Upper lobe of left lung (tissue), 6 donors: ENCODE measurements around the gene SMOC2. TPM values are rescaled to one million over a fixed set of nuclear protein-coding genes. Genes with fewer than 3 reads are reported as not detected.

Experiments
- ATAC-seq, 2 donors: fragments of 200-7000 bp; cut with Tn5 transposase; one replicate each; pipeline ENCODE4 v1.9.1; 2022; ENCODE audit warnings: mild to moderate bottlenecking in 2 of 2, moderate library complexity in 2 of 2; ENCODE audit not compliant: low FRiP score in 2 of 2
- DNase-seq, 2 donors: peaks; one replicate each; pipeline ENCODE4 v3.0.0-alpha.2; 2019 to 2020
- H3K27ac ChIP-seq, 4 donors: fragments of 200-600 bp; sonication (generic); one replicate each; pipeline ENCODE4 v1.5.1; 2016 to 2019
- H3K27me3 ChIP-seq, 4 donors: fragments of 200-600 bp; sonication (generic); one replicate each; pipeline ENCODE4 v1.5.1; 2017 to 2019
- H3K36me3 ChIP-seq, 4 donors: fragments of 200-600 bp; sonication (generic); one replicate each; pipeline ENCODE4 v1.5.1; 2016 to 2019
- H3K4me1 ChIP-seq, 4 donors: fragments of 200-600 bp; sonication (generic); one replicate each; pipeline ENCODE4 v1.5.1; 2018 to 2019
- H3K4me3 ChIP-seq, 4 donors: fragments of 200-600 bp; sonication (generic); one replicate each; pipeline ENCODE4 v1.5.1; 2017 to 2019; ENCODE audit warnings: mild to moderate bottlenecking in 2 of 4, moderate library complexity in 1 of 4
- H3K9me3 ChIP-seq, 4 donors: fragments of 200-600 bp; sonication (generic); one replicate each; pipeline ENCODE4 v1.5.1; 2018 to 2019
- EP300 ChIP-seq, 4 donors: sonication (generic); formaldehyde crosslinking; IDR thresholded peaks; one replicate each; pipeline ENCODE4 v1.5.1; 2017; ENCODE audit warnings: antibody characterized with exemption in 4 of 4, control low read depth in 2 of 4
- POLR2A ChIP-seq, 4 donors: fragments of 450-650 bp; IDR thresholded peaks; one replicate each; pipeline ENCODE4 v1.5.1; 2016 to 2017; ENCODE audit warnings: antibody characterized with exemption in 4 of 4, mild to moderate bottlenecking in 2 of 4
- POLR2AphosphoS5 ChIP-seq, 2 donors: sonication (generic); formaldehyde crosslinking; IDR thresholded peaks; one replicate each; pipeline ENCODE4 v1.5.1; 2017; ENCODE audit warnings: antibody characterized with exemption in 2 of 2
- WGBS, 2 donors: methylation state at CpG; one replicate each; pipeline ENCODE4 v1.1.5; 2017 to 2018; 5-methylcytosine and 5-hydroxymethylcytosine counted together
- total RNA-seq, 6 donors: library from RNA; depleted of rRNA in 4 of 6; stranded (reverse); fragments of >200 nt in 4 of 6; gene quantifications; one replicate each; pipeline versions ENCODE4 v1.1.0 to v1.2.1, GENCODE V29; 2016 to 2021
- TF ChIP-seq, protein P1 (sequence below), 6 experiments: fragments of 450-650 bp in 4 of 6; fragments of 200-600 bp in 2 of 6; sonication (generic) in 2 of 6; IDR thresholded peaks; one replicate each; pipeline ENCODE4 v1.5.1; 2016 to 2019; ENCODE audit warnings: antibody characterized with exemption in 6 of 6
- donor health status: DM: no; HTN: no; CAD: no; lungs with moderate emphysema.
- donor health status: DM: no; HTN: yes; CAD: no; lungs with severe emphysema.

The SMOC2 gene
- total RNA-seq, 6 donors from 2014 or later: 1.0 to 18.9 (median 5.0) TPM

DNA sequence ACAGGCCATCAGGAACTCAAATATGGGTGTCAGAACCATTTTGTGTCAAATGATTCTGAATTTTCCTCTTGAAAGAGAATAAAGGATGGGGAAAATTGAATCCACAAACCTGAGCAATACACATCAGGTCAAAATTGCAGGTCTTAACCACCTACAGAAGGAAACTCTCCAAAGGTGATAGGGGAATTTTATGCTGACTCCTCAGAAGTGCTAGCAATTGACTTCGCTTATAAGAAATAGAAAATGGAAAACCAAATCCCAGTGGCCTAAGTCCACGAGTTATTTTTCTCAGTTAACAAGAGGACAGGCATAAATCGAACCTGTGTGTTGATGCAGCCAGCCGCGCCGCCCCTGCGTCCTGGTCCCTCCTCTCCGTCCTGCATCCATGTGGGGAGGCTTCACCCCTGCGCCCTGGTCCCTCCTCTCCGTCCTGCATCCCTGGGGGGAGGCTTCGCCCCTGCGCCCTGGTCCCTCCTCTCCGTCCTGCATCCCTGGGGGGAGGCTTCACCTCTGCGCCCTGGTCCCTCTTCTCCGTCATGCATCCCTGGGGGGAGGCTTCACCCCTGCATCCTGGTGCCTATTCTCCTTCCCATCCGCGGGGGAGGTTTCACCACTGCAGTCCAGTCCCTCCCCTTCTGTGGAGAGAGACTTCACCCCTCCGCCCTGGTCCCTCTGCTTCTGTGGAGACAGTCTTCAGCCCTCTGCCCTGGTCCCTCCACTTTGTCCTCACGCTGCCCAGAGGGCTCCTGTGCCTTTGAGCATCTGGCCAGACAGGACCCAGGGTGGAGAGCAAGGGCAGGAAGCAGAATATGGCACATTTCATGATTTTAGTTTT, 230.3 kb downstream of the SMOC2 start:
- Histone ChIP-seq H3K4me3 (no peak overlapping the region), H3K4me1 (no peaks in the 10 kb centered on the region), H3K36me3 (no peaks in the 10 kb centered on the region), H3K27ac (no peak overlapping the region), H3K27me3 (no peaks in the 10 kb centered on the region), H3K9me3 (no peaks in the 10 kb centered on the region)
- no peak for ATAC-seq
- TF ChIP-seq POLR2AphosphoS5 (IDR thresholded peaks at IDR 0.05) (no peak), POLR2A (IDR thresholded peaks at IDR 0.05) (no peak), EP300 (IDR thresholded peaks at IDR 0.05) (no peak)
- TF ChIP-seq, protein P1, sequence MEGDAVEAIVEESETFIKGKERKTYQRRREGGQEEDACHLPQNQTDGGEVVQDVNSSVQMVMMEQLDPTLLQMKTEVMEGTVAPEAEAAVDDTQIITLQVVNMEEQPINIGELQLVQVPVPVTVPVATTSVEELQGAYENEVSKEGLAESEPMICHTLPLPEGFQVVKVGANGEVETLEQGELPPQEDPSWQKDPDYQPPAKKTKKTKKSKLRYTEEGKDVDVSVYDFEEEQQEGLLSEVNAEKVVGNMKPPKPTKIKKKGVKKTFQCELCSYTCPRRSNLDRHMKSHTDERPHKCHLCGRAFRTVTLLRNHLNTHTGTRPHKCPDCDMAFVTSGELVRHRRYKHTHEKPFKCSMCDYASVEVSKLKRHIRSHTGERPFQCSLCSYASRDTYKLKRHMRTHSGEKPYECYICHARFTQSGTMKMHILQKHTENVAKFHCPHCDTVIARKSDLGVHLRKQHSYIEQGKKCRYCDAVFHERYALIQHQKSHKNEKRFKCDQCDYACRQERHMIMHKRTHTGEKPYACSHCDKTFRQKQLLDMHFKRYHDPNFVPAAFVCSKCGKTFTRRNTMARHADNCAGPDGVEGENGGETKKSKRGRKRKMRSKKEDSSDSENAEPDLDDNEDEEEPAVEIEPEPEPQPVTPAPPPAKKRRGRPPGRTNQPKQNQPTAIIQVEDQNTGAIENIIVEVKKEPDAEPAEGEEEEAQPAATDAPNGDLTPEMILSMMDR (IDR thresholded peaks at IDR 0.05): no peak
- 85 to 90% methylated on average over 19 of the region's 19 CpGs for WGBS, 2 donors
- peak in 1 of 2 donors; percentile 79 for DNase-seq

DNA sequence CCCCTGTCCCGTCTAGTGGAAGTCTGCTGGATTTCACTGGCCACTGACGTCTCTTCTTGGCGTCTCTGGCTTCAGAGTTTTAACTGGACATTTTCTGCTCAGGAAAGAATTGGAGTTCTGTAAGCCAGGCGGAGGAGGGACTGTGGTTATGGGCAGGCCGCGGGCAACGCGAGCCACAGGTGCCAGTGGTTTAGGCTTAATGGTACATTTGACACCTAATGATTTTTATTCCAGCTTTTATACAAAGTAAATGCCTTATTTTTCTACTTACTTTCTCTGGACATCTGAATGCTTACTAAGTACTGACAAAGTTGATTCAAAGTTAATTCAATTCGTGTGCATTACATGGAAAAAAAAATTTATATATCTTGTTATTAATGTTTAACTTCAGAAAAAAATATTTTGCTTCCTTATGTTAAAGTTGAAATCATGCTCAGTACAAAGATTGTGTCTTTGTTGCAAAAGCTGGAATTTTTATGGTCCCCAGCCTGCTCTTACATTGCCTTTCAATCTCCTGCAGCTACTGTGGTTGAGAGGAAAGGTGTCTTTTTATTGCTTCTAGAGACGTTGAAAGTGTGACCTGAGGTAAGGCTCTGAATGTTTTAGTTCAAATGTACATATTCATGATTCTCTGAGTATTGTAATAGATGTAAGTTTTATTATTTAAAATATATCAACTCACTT, 231.0 kb downstream of the SMOC2 start:
- Histone ChIP-seq H3K9me3 (no peaks in the 10 kb centered on the region), H3K27ac (no peak overlapping the region), H3K4me3 (no peak overlapping the region), H3K36me3 (no peaks in the 10 kb centered on the region), H3K4me1 (no peaks in the 10 kb centered on the region), H3K27me3 (no peaks in the 10 kb centered on the region)
- TF ChIP-seq POLR2A (IDR thresholded peaks at IDR 0.05): no peak
- TF ChIP-seq, protein P1 (IDR thresholded peaks at IDR 0.05): no peak
- no peak for TF ChIP-seq EP300 (IDR thresholded peaks at IDR 0.05)
- DNase-seq (no peak), ATAC-seq (no peak)
- 80 to 89% methylated on average over 10 of the region's 10 CpGs for WGBS, 2 donors

DNA sequence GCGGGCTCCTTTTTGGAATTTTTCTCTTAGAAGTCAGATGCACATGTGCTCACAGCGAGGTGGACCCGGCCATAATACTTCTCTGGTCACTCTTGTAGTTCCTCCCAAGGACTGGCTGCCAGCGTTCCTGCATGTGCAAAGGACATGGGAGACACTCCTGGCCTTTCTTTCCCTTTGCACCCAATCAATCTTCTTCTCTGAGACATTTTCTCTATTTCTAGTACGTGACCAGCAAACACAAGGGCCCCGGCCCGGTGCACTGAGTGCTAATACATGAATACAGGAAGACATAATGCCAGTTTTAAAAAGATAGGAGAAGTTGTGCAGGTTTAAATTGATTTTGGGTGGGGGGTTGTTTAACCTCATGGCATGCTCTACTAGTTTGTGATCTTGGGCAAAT, 233.6 kb downstream of the SMOC2 start:
- Histone ChIP-seq H3K27me3 (no peaks in the 10 kb centered on the region), H3K9me3 (no peaks in the 10 kb centered on the region), H3K36me3 (no peaks in the 10 kb centered on the region), H3K4me1 (no peaks in the 10 kb centered on the region), H3K27ac (no peak overlapping the region), H3K4me3 (no peak overlapping the region)
- ATAC-seq: no peak
- no peak for TF ChIP-seq POLR2A (IDR thresholded peaks at IDR 0.05)
- TF ChIP-seq EP300 (IDR thresholded peaks at IDR 0.05): no peak
- TF ChIP-seq POLR2AphosphoS5 (IDR thresholded peaks at IDR 0.05): no peak
- TF ChIP-seq, protein P1 (IDR thresholded peaks at IDR 0.05): no peak
- 79 to 85% methylated on average over 7 of the region's 7 CpGs for WGBS, 2 donors
- DNase-seq: no peak

DNA sequence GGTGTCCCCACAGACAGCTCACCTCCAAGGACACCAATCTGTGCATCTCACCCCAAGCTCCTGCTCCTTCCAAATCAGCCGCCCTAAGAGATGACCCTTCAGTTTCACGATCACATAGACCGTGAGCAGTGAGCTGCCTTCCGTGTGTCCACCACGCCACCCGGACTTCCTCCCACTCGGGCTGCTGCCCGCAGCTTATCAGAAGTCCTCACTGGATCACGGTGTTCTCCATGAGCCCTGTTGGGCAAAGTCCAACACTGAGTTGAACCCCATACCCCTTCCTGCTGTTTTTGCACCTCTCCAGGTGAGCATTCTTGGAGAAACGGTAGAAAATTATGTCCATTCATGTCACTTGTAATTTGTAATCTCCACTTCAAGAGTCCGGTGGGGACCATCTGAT, 234.4 kb downstream of the SMOC2 start:
- TF ChIP-seq, protein P1 (IDR thresholded peaks at IDR 0.05): no peak
- TF ChIP-seq POLR2A (IDR thresholded peaks at IDR 0.05): no peak
- TF ChIP-seq EP300 (IDR thresholded peaks at IDR 0.05): no peak
- TF ChIP-seq POLR2AphosphoS5 (IDR thresholded peaks at IDR 0.05): no peak
- Histone ChIP-seq H3K9me3 (no peaks in the 10 kb centered on the region), H3K36me3 (no peaks in the 10 kb centered on the region), H3K27ac (no peak overlapping the region), H3K4me1 (no peaks in the 10 kb centered on the region), H3K4me3 (no peak overlapping the region), H3K27me3 (no peaks in the 10 kb centered on the region)
- ATAC-seq (no peak), DNase-seq (no peak)
- WGBS, 2 donors: 75 to 77% methylated on average over 11 of the region's 11 CpGs
